GM19372 (cell line): ENCODE measurements around the gene KIF6.

Experiments used
- ATAC-seq: cut with Tn5 transposase; IDR thresholded peaks from one replicate; pipeline ENCODE4 v1.9.1; 2021; ENCODE audit warnings: mild to moderate bottlenecking, low read depth, moderate library complexity; ENCODE audit not compliant: unreplicated experiment

The KIF6 gene

GRCh38 chr6:39666706-39667489, 58.3 kb downstream of the KIF6 start:
- no peak for ATAC-seq

GRCh38 chr6:39665861-39666260, 59.3 kb downstream of the KIF6 start:
- no peak for ATAC-seq

DNA sequence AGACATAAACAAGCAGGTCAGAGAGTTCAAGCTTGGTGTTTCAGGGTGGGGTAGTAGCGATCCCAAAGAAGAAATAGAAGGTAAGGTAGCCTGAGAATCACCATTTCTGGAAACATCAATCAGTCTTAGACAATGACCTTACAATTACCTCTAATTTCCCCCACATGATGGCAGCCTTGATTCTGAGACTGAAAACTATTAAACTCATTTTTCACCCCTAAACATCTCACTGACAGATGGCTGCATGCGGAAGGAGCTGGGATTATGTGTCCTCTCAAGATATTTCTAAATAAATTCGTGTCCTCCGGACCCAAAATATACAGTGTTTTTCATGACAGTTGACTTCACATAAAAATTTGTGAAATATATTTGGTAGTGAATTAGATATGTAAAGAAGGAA, 61.0 kb downstream of the KIF6 start:
- no peak for ATAC-seq

GRCh38 chr6:39657355-39658135, 67.7 kb downstream of the KIF6 start:
- no peak for ATAC-seq

DNA sequence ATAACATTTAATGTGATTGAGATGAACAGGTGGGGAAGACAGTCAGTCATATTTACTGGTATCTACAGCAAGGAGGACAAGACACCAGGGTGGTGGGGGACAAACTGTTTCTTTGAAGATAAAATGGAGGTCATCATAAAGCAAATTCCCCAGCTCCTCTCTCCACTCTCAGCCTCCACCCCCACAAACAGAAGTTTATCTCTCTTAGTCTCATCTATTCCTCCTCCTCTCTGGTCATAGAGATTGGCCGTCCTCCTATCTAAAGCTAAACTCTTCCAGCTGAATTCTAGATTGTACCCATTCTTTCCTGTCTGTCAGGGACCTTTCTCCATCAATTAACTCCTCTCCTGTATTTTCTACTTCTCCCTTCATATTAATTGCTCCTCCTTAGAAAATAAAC, 71.1 kb downstream of the KIF6 start:
- no peak for ATAC-seq

GRCh38 chr6:39653612-39654011, 71.6 kb downstream of the KIF6 start:
- ATAC-seq: no peak

DNA sequence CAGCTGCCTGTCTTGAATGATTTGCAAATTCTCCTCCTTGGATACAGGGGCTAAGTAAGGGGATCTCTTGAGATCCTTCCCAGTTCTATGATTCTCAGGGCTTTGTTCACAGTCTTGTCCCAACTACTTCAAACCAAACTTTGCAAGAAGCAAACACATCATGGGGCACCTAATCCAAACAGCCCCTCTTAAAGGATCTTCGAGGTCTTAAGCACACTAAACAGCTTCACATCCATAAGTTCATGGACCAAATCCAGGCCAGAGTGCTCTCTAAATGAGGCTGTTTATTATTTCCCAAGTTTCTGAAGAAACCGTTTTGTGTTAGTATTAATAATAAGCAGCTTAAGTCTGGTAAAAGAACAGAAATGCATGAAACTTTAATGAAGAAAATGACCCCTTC, 75.2 kb downstream of the KIF6 start:
- no peak for ATAC-seq

- no peak for ATAC-seq
These were observed 78.3 kb downstream of the KIF6 start for GRCh38 chr6:39646751-39647420.

DNA sequence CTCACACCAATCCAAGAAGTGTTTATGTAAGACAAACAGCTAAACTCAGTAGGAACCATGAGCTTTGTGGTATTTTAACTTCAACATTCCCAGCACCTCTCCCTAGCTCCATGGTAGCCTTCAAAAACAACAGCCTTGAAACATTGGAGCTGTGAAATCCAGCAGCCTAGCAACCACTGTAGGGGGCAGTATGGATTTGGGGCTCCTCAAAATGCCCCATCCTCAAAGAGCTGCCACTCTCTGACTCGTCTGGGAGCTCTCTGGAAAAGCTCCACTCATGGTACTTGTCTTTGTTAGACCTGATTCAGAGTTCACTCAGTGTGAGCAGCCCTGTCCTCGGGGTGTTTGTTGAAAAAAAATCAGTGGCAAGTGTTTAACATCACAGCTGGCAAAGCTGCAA, 82.9 kb downstream of the KIF6 start:
- ATAC-seq: no peak

DNA sequence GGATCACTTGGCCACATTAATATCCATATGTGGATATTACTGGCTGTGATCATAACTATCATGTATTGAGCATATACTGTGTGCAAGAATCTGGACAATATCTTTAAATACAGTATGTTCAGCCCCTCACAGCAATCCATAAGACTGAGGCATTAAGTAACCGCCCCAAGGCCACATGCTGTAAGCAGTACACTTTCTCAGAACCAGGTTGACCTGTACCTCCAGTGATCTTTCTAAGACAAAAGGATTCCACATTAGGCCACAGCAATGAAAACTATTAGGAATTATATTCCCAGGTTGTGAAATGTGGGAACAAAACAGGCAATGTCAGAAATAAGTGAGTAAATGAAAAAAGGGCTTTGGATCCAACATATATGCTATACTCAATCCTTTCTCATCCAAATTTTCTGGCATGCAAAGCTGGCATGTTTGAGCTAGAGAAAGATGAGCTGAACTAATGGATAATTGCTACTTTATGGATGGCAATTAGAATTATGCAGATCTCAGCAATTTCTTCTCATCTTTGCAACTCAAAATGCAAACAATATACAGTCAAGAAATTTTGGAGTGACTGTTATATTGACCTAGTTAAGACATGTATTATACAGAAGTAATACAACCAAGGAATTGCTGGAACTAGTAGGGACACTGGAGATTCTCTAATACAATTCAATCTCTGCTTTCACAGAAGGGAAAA, 86.9 kb downstream of the KIF6 start:
- no peak for ATAC-seq

- ATAC-seq: no peak
These were observed 90.4 kb downstream of the KIF6 start for GRCh38 chr6:39634646-39635341.

DNA sequence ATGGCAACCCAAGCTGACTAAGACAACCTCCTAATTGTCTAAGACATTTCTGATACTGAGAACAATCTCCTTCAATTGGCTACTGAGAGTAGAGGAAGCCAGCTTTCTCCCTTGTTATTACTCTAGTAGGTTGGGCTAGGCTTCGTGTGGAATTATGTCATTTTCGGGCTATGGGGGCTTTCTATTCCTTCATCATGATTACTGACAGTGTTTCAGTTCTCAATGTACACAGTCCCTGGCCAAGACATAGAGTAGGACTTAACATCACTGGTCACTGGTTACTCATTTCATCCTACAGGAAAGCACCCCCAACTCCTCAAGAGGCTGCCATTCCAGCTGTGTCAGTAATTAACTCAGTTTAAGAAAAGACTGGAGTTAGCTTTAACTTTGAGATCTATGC, 100.0 kb downstream of the KIF6 start:
- no peak for ATAC-seq

DNA sequence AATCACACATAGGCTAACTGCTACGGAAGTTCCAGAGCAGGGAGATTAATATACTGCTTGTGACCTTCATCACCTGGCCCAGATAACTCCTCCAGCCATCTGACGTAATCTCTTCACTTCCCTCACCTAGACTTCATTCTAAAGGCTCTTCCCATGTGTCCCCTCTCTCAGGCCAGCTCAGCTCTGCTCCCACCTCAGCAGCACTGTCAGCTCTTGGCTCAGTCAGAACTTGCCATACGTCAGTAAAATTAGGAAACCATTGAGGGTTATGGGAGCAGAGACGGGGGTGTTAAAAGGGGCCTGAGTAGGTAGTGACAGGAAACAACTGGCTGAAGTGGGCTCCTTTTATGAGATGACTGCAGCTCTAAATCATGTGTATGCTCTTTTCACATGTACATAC, 101.5 kb downstream of the KIF6 start:
- ATAC-seq: no peak

DNA sequence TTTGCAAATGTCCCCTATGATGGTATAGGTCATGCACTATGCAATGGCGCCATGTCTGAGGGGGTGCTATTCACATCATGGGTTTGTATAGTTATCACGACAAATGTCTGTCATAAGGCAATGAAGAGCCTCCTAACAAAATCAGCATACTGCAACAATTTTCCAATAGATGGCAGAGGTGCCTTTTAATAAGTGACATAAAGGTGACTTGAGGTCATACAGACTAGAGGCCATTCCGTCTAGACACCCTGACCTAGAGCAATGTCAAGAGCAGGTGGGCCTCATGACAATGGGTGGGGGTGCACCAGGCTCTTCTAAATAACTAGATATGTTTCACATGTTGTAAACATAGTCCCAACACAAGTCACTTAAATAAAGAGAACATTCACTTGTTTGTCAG, 107.7 kb downstream of the KIF6 start:
- ATAC-seq: no peak

DNA sequence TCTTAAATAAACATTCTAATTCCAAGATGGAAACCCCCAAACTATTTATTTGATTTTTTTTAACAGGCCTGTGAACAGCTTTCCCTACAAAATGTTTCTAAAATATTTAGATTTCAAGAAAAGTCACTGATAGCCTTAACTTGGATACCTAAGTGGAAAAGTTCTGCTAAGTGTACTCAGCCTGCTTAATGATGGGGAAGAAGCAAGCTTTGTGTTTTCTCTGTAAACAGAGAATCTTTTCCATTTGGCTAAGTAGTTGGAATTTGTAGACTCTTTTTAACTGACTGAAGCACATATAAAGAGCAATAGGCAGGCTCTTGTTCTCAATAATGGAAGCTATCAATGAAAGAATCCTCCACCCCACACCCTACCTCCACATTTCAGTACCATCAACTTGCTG, 108.2 kb downstream of the KIF6 start:
- ATAC-seq: no peak

DNA sequence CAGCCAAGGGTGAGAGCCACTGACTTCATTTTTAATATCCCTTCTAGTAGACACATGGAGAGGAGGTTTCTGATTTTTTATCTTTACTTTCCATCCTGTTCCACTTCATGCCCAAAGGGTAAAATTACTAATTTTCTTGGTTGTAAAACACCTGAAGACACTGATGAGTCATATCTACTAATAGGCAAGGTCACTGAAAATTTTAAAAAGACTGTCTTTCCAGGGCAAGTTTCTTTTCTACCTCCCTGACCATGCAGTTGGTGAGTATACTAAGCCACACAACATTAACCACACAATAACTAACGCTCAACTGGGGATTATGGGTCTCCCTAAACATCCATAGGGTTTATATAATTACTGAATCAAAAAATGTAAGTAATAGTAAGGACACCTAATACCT, 109.6 kb downstream of the KIF6 start:
- ATAC-seq: no peak

DNA sequence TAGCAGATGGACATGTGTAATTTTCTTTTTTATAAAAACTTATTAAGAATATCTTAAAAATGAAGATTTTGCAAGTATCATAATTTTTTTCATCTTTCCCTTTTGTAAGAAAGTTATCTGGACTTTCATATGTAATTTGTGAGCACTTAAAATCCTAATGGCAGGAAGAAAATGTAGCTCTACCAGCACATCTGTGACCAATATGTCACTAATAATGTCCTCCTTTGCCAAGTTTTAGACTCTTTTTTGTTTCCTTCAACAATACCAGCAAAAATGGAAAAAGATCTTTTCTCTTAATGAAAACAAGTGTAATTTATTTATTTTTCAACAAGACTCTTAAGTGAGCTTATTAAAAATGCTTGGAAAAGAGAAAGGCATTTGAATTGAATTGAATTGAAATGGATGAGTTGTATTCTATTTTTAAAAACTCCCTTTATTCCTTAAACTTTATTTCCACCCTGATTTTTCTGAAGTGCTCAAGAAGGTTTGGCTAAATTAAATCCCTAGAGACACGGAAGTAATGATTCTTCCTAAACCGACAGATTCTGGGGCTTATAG, 110.7 kb downstream of the KIF6 start:
- no peak for ATAC-seq

DNA sequence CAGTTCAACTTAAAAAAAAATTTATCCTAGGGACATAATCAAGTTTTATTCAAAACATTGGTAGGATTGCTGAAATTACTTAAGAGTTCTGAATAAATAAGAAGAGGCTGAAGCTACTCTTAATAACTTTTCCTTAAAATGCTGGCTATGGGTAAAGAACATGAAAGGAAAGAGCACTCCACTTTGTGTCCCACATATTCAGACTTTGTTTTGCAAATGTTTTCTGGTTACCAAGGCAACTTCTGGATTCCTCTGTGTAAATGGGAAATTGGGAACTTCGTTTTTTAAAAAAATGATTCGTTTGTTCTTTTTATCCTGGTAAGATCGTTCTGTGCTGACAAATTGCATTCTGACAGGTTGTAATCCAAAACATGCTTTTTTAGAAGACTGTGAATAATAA, 115.0 kb downstream of the KIF6 start:
- ATAC-seq: no peak

GRCh38 chr6:39608652-39609345, 116.4 kb downstream of the KIF6 start:
- no peak for ATAC-seq
